DMS153 (cell line): ENCODE data around the gene TRIM4.
"Not testable (repeated sequence)": the region's sequence is repeated elsewhere in the genome, so short reads cannot be mapped to it uniquely, and the experiment has no call there.

Experiments used
- DNase-seq: peaks from one replicate; lab custom pipeline; 2025; lab: John Stamatoyannopoulos, UW

Gene TRIM4

GRCh38 chr7:99919814-99920112 lies 433 bp upstream of the TRIM4 start:
- DNase-seq, result no peak

- no peak for DNase-seq
Observed at GRCh38 chr7:99910976-99911375, 8.4 kb downstream of the TRIM4 start.

- DNase-seq, result no peak
Observed at GRCh38 chr7:99901581-99901980, 17.7 kb downstream of the TRIM4 start.

DNA sequence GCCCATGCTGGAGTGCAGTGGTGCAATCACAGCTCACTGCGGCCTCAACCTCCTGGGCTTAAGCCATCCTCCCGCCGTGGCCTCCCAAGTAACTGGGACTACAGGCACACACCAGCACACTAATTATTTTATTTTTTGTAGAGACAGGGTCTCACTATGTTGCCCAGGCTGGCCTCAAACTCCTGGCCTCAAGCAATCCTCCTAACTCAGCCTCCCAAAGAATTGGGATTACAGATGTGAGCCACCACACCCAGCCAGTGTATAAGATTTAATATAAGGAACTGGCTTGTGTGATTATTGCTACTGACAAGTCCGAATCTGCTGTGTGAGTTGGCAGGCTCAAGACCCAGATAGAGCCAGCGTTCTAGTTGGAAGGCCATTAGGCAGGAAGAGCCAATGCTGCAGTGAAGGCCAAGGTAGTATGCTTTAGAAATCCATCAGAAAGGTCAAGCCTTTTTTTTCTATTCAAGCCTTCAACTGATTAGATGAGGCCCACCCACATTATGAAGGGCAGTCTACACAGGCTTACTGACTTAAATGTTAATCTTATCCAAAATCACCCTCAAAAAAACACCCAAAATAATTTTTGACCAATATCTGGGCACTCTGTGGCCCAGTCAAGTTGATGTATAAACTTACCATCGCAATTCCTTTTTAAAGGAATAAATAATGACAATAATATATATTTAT lies 19.4 kb downstream of the TRIM4 start:
- DNase-seq, result no peak

GRCh38 chr7:99898836-99899235 lies 20.5 kb downstream of the TRIM4 start:
- no peak for DNase-seq

GRCh38 chr7:99898023-99898357 lies 21.3 kb downstream of the TRIM4 start:
- DNase-seq, result no peak

DNA sequence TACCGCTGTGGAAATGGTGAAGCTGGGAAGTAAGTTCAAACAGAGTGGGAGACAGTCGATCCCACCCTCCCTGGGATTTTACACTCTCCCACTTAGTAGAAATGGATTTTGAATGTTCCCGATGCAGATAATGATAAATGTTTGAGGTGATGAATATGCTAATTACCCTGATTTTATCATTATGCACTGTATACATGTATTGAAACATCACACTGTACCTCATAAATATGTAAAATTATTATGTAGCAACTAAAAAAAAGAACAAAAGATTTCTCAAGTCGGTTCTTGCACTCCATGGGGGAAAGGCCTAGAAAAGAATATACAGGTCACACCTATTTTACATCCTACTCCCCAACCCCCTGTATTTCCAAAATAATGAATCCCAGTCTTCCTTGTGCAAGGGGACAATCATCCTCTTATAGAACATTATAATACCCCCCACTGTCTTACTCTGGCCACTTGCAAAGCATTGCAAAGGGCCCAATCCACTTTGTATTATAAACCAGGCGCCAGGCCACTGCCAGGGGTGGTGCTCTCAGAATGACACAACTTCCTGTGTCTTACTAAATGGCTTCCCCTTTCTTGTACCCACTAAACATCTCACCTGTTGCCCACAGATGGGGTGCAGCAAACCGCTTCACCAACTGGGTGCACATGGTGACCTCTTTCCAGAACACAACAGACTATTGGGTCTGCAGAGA lies 21.9 kb downstream of the TRIM4 start:
- no peak for DNase-seq

- DNase-seq, result no peak
Observed at GRCh38 chr7:99894738-99895137, 24.6 kb downstream of the TRIM4 start.

- no peak for DNase-seq
Observed at GRCh38 chr7:99893280-99893679, 26.1 kb downstream of the TRIM4 start.

DNA sequence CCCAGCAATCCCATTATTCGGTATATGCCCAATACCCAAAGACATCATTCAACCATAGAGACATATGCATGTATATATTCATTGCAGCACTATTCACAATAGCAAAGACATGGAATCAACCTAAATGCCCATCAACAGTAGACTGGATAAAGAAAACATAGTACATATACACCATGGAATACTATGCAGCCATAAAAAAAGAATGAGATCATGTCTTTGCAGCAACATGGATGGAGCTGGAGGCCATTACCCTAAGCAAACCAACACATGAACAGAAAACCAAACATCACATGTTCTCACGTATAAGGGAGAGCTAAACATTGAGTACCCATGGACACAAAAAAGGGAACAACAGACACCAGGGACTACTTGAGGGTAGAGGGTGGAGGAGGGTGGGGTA lies 29.0 kb downstream of the TRIM4 start:
- DNase-seq, result not testable (repeated sequence)

GRCh38 chr7:99888366-99888765 lies 31.0 kb downstream of the TRIM4 start:
- DNase-seq, result not testable (repeated sequence)

GRCh38 chr7:99881370-99881769 lies 38.0 kb downstream of the TRIM4 start:
- no peak for DNase-seq

DNA sequence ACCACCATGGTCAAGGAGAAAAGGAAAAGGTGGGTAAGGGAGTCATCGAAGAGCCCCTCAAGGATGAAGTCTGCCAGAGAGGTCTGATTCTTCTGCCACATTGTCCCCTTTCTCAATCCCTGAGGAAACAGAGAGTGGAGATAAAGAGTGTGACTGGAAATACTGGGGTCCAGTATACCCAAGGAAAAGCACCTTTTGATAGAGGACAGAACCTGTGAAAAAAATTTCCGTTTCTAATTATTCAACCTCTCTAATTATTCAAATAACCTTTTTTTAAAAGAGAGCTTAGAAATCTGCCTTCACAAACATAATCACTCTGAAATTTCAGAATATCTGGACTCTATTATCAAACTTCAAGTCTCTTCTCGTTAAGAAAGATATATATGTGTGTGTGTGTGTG lies 42.4 kb downstream of the TRIM4 start, which contains the start of gene OR2AE1:
OR2AE1 (minus strand) TSS at position 101 of the 400 bp plus-strand sequence; CDS start at position 101, 0 bp downstream.
- no peak for DNase-seq

DNA sequence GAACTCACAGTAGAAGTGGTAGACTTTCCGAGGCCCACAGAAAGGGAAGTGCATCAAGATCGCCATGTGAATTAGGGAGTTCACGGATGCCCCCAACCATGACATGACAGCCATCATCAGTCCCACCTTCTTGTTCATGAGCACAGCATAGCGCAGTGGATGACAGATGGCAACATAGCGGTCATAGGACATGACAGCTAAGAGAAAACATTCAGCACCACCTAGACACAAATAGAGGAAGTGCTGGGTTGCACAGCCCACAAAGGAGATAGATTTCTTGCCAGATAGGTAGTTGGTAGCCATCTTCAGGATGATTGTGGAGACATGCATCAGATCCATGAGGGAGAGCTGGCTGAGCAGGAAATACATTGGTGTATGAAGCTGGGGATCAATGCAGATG lies 42.8 kb downstream of the TRIM4 start:
- DNase-seq, result no peak

GRCh38 chr7:99868246-99868645 lies 51.1 kb downstream of the TRIM4 start:
- no peak for DNase-seq

DNA sequence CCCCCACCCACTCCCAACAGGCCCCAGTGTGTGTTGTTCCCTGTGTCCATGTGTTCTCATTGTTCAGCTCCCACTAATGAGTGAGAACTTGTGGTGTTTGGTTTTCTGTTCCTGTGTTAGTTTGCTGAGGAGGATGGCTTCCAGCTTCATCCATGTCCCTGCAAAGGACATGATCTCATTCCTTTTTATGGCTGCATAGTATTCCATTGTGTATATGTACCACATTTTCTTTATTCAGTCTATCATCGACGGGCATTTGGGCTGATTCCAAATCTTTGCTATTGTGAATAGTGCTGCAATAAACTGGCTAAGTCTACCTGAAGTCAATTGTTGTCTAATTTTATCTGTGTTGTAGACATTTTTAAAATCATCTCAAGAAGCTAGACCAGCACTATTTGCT lies 51.9 kb downstream of the TRIM4 start:
- DNase-seq, result not testable (repeated sequence)

GRCh38 chr7:99863847-99864440 lies 55.4 kb downstream of the TRIM4 start:
- no peak for DNase-seq

GRCh38 chr7:99860281-99861127 lies 58.8 kb downstream of the TRIM4 start:
- no peak for DNase-seq

- no peak for DNase-seq
Observed at GRCh38 chr7:99855236-99855635, 64.1 kb downstream of the TRIM4 start.

DNA sequence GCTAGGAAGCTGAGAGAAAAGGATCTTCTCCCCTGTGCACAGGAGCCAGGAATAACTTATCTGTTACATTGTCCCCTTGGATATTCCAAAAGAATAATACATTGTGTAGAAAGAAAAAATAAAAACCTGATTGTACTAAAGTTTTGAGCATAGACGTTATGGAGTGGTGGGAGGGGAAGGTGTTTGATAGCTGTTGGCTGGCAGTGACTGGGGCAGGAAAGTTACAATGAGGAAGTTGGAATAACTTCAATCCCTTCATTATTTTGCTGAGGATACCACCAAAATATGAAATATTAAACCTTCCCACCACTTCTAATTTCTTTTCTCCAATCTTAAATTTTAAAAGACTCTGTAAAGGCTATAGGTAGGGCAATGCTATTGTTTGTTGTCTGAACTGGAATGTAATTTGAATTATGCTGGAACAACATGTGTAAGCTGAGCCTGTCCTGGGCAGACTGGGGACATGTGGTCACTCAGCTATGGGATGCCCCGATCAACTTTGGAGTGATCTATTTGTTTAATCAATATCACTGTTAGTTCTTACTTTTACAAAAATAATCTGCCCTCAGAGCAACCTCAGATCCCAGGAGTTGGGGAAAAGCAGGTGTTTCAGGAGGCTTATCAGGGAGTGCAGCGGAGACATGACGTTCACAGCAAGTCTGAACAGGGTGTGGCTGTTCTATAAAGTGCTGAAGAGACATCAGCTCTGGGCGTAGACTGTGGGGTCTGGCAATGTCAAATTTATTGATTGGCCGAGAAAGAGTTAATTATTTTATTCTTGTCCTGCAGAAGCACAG lies 70.7 kb downstream of the TRIM4 start:
- DNase-seq, result no peak

DNA sequence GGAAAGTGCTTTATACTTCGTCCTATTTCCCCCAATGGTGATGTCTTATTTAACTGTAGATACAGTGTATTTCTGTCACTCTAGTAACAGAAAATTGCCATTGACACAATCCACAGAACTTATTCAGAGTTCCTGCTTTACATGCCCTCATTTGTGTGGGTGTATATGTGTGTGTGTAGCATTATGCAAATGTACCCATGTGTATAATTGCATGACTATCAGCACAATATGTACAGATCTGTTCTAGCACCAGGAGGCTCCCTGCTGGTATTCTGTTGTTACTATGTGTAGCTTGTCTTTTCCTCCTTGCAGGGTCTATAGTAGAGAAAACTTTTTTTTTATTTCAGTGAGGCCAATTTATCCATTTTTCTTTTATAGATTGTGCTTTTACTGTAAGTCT lies 75.0 kb downstream of the TRIM4 start:
- DNase-seq, result no peak

GRCh38 chr7:99843808-99844207 lies 75.5 kb downstream of the TRIM4 start:
- DNase-seq, result no peak
